OCI-LY3 (cell line): Measurements from ENCODE around the gene NANS.

Source experiments
- EZH2phosphoT487 ChIP-seq: fragments of 200-600 bp; shearing (Covaris generic); IDR thresholded peaks from 2 replicates; pipeline ENCODE4 v1.6.1; 2018; ENCODE audit warnings: antibody characterized with exemption, mixed run types, low read depth
- TF ChIP-seq, protein P1 (sequence below): fragments of 200-600, 300-600 bp; sonication (generic); IDR thresholded peaks from 2 replicates; pipeline ENCODE4 v1.5.1; 2014; ENCODE audit warnings: antibody characterized with exemption, low read length, low read depth

DNA sequence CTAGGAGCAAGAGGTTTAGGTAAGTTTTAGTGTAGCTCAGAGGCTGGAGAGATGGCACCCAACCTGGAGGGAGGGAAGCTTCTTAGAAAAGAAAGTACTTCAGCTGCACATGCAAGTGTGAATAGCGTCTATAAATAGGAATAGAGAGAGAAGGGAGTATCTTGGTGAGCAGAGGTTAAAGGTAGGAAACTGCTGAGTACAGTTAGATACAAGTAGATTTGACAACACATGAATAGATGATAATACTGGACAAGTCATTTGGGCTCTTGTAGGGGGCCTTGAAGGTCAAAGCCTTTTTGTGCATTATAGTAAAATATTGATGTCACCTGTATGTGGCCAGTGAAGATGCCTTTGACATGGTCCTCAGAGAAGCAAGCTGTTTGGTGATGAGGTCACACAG lies 39.2 kb upstream of the NANS start:
- TF ChIP-seq, protein P1, sequence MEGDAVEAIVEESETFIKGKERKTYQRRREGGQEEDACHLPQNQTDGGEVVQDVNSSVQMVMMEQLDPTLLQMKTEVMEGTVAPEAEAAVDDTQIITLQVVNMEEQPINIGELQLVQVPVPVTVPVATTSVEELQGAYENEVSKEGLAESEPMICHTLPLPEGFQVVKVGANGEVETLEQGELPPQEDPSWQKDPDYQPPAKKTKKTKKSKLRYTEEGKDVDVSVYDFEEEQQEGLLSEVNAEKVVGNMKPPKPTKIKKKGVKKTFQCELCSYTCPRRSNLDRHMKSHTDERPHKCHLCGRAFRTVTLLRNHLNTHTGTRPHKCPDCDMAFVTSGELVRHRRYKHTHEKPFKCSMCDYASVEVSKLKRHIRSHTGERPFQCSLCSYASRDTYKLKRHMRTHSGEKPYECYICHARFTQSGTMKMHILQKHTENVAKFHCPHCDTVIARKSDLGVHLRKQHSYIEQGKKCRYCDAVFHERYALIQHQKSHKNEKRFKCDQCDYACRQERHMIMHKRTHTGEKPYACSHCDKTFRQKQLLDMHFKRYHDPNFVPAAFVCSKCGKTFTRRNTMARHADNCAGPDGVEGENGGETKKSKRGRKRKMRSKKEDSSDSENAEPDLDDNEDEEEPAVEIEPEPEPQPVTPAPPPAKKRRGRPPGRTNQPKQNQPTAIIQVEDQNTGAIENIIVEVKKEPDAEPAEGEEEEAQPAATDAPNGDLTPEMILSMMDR, result no peak
- TF ChIP-seq EZH2phosphoT487, result no peak
